Retina (tissue), 1 donor: ENCODE measurements around the gene TAS2R5.
"Not testable (repeated sequence)": the region's sequence is repeated elsewhere in the genome, so short reads cannot be mapped to it uniquely, and the experiment has no call there.

Experiments used
- DNase-seq: peaks from one replicate; pipeline ENCODE4 v3.0.0-alpha.2; 2016

The TAS2R5 gene, protein sequence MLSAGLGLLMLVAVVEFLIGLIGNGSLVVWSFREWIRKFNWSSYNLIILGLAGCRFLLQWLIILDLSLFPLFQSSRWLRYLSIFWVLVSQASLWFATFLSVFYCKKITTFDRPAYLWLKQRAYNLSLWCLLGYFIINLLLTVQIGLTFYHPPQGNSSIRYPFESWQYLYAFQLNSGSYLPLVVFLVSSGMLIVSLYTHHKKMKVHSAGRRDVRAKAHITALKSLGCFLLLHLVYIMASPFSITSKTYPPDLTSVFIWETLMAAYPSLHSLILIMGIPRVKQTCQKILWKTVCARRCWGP

GRCh38 chr7:141789917-141790316 lies at the start of gene TAS2R5:
Gene TAS2R5 (plus strand): TSS chr7:141790217. CDS start chr7:141790362, 145 bp downstream.
- no peak for DNase-seq

DNA sequence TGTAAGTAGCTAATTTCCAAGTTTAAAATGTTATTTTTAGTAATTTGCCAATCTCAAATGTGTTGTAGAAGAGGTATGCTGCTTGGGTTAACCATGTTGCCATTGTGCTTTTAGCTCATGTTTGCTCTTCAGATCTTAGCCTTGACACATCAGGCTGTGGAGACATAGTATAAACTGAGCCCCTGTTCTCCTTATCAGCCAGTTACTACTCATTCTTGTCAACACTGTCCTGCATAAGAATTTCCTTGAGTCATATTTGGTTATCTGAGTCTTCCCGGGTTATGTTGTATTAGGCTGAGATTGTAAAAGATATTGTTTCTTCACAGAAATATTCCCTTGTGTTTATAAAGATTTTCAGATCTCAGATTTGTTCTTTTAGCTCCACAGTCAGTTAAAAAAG lies 47.8 kb upstream of the TAS2R5 start:
- no peak for DNase-seq

DNA sequence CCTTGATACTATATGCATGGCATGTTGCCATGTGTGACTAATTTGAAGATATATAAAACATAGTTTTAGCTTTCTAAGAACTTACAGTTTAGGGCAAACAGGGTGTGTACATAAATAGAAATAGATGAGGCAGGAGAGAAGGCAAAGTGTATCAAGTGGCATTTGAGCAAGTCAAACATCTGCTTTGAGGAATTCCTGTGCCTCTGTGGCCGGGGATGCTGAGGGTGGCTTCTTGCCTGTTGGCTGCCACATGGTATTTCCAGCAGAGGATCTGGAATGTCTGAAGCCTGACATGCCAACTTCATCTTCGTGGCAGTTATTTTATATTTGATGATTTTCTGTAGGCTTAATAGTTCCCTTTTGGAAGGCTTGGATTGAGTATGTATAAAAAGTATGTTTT lies 45.9 kb upstream of the TAS2R5 start:
- DNase-seq: no peak

GRCh38 chr7:141748396-141748795 lies 41.6 kb upstream of the TAS2R5 start:
- DNase-seq: no peak

- DNase-seq: not testable (repeated sequence)
Measured at GRCh38 chr7:141751904-141752303, 38.1 kb upstream of the TAS2R5 start.

GRCh38 chr7:141752634-141753033 lies 37.4 kb upstream of the TAS2R5 start:
- DNase-seq: no peak

DNA sequence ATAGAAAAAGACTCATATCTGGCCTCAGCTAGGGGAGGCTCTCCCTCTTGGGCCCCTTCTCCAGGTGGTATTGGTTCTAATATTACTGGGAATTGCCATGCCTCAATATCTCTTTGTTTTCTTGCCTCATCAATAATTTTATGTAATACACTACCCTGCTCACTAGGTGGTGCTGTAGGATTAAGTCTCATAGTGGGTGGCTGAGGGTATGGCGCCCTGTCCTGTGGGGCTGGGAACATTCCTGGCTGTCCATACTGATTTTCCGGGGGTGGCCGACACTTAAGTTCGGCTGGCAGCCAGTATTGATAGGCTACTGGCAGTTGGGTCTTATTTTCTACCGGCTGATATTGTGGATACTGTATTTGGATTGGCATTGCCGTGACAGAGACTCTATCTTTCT lies 35.1 kb upstream of the TAS2R5 start:
- no peak for DNase-seq

DNA sequence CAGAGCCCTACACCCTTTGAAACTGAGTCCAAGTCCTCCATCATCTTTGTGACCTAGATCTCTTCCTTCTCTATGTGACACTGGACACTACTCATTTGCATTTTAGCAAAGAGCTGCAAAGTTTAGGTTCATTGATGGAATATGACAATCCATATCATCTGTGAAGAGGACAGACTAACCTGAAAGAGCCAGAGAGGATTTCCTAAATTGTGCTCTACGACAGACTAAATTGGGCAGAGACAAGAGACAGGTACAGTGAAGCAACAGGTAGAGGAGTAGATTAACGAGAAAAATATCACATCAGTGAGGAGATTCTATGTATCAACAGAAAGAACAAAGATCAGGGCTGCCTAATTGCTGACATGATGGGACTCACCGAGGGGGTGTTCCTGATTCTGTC lies 26.2 kb upstream of the TAS2R5 start, which contains the start of gene TAS2R3:
Gene TAS2R3, plus strand, starts transcription at position 301 of the 400 bp plus-strand sequence. Its CDS starts 62 bp downstream, at position 363.
- no peak for DNase-seq

GRCh38 chr7:141770083-141770583 lies 19.9 kb upstream of the TAS2R5 start:
- not testable (repeated sequence) for DNase-seq

DNA sequence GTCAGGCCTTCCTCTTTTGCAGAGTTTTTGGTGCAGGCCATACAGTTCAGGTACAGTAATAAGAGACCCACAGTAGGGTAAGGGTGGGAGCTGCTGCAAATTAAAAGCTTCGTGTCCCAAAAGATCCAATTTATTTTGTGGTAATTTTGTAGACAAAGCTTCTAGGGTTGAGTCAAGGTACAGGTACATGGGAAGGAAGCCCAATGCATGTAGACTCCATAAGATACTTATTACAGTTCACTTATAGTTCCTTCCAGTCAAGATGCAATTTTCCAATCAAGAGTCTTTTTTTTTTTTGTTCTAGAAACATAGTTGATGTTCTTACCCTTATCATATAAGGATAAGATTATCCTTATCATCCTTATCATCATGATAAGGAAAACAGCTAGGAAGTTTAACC lies 13.6 kb upstream of the TAS2R5 start, which contains the start of gene TAS2R4:
Gene TAS2R4, plus strand, starts transcription at position 301 of the 400 bp plus-strand sequence. CDS start 1,815 bp downstream, outside the sequence.
- no peak for DNase-seq

- DNase-seq: peak; percentile 45
Measured at GRCh38 chr7:141785706-141786552, 4.1 kb upstream of the TAS2R5 start.

DNA sequence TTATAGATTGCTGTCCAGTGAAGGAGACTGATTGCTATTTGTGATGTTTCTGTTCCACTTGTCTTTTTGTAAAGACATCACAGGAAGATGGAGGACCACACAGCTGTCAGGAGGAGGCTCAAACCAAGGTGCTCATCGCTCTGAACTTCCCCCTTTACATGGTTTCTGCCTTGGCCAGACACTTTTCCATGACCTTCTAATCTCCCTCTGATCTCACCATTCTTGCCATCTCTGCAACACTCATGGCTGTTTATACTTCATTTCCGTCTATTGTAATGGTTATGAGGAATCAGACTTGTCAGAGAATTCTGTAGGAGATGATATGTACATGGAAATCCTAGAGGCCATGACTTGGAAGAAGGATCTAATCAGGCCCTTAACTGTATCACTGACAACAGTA lies 1.7 kb upstream of the TAS2R5 start:
- DNase-seq: no peak

DNA sequence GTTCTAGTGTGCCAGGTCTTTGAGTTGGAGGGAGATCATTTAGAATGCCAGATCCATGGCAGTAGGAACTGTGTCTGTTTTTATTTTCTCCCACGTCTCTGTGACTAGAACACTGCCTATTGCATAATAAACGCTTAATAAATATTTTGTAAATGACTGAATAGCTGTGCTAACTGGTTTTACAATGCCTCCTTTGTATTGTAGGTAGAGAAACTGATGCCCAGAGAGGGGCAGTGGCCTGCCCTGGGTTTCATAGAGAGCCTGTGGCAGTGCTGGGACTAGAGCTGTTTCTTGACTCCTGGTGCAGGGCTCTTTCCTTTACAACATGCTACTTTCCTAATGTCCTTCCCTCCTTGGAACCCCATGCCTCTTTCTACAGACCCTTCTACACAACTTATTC lies 2.5 kb downstream of the TAS2R5 start:
- DNase-seq: no peak

DNA sequence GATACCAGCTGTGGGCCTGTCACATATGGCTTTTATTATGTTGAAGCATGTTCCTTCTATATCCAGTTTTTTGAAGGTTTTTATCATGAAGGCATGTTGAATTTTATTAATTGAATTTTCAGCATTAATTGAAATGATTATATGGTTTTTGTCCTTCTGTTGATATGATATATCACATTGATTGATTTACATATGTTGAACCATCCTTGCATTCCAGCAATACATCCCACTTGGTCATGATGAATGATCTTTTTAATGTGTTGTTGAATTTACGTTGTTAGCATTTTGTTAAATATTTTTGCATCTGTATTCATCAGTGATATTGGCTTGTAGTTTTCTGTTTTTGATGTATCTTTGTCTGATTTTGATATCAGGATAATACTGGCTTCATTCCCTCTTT lies 30.1 kb downstream of the TAS2R5 start:
- no peak for DNase-seq

DNA sequence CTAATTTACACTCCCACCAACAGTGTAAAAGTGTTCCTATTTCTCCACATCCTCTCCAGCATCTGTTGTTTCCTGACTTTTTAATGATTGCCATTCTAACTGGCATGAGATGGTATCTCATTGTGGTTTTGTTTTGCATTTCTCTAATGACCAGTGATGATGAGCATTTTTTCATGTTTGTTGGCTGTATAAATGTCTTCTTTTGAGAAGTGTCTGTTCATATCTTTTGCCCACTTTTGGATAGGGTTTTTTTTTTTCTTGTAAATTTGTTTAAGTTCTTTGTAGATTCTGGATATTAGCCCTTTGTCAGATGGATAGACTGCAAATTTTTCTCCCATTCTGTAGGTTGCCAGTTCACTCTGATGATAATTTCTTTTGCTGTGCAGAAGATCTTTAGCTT lies 32.4 kb downstream of the TAS2R5 start:
- not testable (repeated sequence) for DNase-seq

DNA sequence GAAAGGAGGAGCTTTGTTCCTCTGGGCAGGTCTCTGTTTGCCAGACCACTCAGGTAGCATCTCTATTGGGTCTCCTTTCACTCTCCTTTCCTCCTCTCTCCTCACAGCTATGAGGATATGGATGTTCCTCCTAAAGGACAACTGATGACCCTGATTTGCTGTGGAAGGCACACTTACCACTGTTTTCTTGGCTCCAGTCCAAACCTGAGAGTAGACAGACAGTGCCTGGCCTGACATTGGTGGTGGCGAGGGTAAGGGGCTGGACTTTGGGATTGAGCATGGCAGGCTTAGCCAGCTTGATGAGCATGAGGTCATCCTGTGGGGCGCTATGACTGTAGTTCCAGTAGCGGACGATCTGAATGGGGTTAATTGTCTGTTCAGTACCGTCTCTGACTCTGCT lies 47.7 kb downstream of the TAS2R5 start:
- DNase-seq: no peak

DNA sequence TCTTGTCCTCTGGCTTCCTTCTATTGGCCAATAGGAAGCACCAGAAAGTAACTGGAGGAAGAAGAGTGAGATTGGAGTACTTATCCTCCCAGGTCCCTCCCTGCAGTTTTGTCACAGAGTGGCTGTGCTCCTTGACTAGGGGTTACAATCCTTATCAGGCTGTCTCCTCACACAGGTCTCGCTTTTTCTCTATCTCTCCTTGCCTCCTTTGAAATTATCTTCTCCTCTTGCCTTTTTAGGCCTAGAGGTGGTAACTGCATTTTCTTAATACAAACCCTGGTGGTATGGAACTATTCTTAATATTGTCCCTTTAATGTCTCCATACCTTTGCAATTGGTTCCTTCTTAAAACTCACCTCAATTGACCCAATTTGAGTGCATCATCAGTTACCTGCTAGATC lies 48.6 kb downstream of the TAS2R5 start:
- no peak for DNase-seq

- DNase-seq: no peak
Measured at GRCh38 chr7:141839256-141839655, 49.2 kb downstream of the TAS2R5 start.

DNA sequence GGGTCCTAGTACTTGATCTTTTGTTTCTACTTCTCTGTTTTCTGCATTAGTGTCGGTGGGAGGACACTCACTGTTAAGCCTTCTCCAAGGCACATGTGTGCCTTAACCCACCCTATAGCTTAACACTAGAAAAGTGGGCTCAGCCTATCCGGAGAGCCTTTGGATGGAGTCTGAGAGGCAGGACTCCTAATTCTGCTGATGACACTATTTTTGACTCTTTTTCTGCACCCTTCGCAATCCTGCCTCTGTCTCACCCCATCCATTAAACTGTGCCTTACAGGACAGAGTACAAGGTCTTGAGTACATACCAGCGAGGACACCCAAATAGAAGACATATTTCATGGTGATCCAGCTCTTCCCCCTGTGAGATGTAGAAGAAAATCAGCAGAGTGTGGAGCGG lies 50.7 kb downstream of the TAS2R5 start:
- no peak for DNase-seq
